Germinal center (tissue), 1 donor: ENCODE measurements around the gene ASPRV1.

Source experiments
- DNase-seq: peaks from one replicate; pipeline ENCODE4 v3.0.0; 2012; ENCODE audit warnings: mixed read lengths, low spot score

ASPRV1 gene

DNA sequence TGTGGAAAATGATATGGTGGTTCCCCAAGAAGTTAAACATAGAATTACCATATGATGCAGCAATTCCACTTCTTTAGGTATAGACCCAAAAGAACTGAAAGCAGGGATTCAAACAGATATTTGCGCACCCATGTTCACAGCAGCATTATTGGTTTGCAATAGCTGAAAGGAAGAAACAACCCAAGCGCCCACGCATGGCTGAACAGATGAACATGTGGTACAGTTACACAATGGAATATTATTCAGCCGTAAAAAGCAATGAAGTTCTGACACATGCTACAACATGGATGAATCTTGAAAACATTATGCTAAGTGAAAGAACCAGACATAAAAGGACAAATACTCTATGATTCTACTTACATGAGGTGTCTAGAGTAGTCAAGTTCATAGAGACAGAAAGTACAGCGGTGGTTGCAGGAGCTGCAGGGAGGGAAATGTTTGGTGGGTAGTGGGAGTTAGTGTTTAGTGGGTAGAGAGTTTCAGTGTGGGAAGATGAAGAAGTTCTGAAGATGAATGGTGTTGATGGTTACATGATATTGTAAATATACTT, 26.7 kb upstream of the ASPRV1 start:
- DNase-seq, result no peak

DNA sequence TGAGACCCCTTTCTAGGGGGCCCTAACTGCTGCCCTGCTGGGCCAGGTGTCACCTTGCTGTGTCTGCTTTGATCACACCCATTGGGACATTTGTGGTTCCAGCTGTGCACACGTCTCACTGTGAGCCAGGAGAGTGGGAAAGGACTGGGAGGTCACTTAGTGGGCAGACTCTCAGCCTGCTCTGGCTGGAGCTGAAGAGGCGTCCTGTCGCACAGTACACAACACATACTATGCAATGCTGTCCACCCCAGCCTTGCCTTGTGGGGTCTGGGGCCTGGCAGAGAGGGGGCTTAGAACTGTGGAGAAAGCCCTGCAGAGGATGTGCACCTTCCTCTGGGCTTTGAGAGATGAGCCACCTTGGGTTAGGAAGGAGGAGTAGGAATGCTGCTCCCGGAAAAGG, 25.3 kb upstream of the ASPRV1 start:
- DNase-seq, result no peak

DNA sequence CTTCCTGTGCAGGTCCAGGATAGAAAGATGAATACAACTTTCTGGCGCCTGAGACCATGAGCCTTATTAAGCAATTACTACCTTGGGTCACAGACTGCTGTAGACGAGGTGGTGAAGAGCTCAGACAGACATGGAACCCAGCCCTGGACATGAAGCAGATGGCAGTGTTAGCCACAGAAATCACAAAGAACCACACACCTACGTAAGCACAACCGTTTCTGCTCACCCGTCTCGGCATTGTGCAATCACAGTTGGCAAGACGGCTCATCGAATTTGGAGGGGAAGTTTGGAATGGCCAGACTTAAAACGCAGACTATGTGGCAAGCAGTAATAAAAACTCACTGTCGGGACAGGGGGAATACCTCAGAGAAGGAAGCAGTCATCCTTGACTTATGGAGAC, 24.3 kb upstream of the ASPRV1 start:
- no peak for DNase-seq

GRCh38 chr2:69985216-69985615, 23.8 kb upstream of the ASPRV1 start:
- DNase-seq, result no peak

GRCh38 chr2:69983392-69983966, 22.0 kb upstream of the ASPRV1 start:
- DNase-seq, result no peak

- no peak for DNase-seq
Measured at GRCh38 chr2:69979902-69980807, 18.7 kb upstream of the ASPRV1 start.

DNA sequence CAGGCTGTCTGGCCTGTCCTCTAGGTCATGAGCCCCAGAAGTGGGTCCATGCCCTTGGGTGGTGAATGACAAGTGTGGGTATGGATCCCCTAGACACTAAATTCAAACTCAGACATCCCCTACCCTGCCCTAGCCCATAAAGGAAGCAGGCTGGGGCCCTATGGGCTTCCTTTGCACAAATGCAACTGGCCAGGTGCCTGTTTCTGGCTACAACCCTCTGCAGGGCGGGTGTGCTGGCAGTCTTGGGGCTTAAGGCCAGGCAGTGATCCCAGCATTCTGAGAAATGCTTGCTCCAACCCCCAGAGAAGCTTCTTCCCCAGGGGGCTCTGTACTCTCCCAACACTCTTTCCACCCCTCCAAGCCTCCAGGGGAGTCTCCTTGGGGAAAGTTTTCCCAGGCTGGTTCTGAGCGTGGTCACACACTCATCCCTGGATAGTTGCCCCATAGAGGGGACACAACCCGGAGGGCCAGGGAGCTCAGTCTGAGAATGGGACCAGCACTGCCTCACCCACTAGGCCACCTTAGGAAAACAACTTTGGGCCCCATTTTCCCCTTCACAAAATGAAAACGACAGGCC, 16.6 kb upstream of the ASPRV1 start:
- DNase-seq, result no peak

GRCh38 chr2:69977186-69977585, 15.8 kb upstream of the ASPRV1 start:
- DNase-seq, result no peak

- DNase-seq, result no peak
Measured at GRCh38 chr2:69975853-69976462, 14.5 kb upstream of the ASPRV1 start.

DNA sequence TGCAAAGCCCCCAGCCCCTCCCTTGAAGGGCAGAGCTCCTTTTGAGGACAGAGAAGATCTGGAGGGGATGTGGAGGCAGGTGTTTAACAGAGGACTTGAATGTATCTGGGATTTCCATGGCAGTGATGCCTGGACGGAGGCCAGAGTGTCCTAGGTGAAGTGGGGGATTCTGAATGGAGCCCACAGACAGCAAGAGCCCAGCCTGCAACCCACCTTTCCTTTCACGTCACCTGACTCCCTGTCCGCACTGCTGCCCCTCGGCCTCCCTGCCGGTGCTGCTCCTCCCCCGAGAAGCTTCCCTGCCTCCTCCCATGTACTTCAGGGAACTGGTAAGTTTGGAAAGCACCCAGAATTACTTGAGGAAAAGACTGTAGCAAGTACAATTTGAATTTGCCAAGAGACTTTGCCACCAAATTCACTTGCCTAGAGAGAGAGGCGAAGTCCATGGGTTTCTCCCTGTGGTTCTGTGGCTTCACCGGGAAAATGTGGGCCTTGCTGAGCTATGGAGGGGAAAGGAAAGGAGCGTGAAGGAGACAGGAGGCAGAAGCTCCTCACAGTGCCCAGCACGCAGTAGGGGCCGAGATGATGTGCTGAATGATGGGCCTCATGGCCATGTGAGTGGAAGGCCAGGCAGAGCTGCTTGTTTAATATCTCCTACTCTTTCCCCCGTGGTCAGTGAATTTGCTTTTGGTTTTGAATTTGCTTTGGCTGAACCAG, 13.9 kb upstream of the ASPRV1 start:
- no peak for DNase-seq

- DNase-seq, result no peak
Measured at GRCh38 chr2:69973335-69973735, 11.9 kb upstream of the ASPRV1 start.

DNA sequence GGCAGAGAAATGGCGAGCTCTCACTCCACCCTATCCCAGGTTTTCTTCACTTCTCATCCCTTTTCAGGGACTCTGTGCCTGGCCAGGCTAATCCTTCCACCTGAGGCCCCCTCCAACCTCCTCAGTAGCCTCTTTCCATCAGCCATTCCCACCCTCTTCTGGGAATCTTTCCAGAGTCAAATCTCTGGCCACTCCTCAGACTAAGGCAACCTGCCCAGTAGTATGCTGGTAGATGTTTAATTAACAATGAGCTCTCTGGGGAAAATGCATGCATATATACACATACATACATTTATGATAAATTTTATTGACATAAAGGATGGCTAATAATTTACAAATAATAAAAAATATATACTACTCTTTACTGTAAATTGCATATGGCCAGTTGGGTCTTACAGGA, 11.4 kb upstream of the ASPRV1 start:
- DNase-seq, result no peak

DNA sequence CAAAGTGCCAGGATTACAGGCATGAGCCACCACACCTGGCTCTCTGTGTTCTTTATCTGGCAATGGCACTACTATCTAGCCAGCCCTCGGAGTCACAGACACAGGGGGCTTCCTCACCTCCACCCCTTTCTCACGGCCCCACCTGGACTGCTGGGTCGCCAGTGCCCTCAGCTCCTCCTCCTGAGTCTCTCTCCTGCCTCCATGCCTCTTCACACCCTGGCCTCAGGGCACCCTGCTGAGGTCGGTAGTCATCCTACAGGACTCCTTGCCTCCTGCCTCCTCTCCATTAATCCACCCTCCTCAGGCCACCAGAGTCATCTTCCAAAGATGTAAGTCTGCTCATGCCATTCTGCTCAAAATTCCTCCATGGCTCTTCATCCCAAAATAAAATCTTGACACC, 8.6 kb upstream of the ASPRV1 start:
- DNase-seq, result no peak

DNA sequence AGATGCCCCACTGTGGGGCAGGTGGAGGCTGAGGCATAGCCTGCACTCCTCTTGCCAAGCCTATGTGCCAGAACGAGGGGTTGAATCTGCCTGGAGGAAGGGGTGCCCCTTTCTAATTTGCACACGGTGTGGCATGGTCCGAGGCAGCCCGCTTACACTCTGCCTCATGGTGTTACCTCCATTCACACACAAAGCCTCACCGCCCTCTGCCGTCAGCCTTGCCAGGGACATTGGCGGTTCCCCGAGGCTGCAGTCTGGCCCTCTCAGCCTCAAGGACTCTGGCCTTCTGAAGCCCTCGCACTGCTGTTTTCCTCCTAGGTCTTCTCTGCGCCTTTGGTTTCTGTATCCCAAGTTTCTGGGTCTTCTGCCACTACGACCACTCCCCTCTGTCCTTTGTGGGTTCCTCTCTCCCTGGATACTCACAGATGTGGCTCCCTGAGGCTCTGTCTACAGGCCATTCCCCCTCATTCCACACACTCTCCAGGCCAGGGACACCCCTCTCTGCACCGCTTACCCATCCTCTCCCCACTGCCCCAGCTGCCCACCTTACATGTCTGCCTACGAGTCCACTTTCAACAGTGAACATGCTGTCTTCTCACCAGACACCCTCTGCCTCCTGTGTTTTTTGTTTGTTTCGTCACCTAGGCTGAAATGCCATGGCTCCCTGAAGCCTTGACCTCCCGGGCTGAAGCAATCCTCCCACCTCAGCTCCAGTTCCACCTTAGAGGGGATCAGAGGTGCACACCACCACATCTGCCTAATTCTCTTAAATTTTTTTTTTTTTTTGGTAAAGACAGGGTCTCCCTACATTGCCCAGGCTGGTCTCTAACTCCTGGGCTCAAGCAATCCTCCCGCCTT, 7.9 kb upstream of the ASPRV1 start:
- DNase-seq, result no peak

DNA sequence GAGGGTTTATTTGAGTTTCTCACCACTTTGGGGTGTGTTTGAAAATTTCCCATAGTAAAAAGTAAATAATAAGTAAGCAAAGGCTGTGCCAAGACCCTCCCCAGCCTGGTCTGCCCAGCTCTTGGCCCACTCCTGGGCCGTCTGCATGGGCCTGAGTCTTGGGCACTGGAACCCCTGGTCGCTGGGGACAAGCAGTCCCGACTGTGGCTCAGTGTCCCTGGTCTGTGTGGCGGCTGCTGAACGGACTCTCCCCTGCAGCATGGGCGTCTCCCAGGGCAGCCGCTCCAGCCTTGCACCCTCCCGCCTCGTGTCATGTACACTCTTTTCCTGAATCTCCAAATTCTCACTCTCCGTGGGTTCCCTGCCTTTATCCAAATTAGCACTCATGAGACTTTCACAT, 7.2 kb upstream of the ASPRV1 start:
- DNase-seq, result no peak

DNA sequence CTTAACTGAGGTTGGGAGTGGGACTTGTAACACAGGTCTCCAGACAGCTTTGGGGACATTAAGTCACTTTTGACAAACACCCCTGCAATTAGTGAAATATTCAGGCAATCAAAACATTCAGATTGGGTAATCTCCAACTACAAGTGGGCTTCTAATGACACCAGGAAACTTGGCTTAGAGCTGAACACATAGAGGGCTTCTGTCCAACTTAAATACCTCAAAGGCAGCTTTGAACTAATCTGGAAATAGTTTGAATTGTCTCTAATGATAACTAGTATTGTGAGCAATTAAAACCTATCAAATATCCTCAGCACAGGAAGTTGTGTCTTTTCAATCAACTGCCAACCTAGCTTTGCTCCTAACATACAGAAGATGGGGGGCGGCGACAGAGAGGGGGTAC, 5.1 kb upstream of the ASPRV1 start:
- no peak for DNase-seq

GRCh38 chr2:69965756-69966445, 4.5 kb upstream of the ASPRV1 start:
- DNase-seq, result no peak

DNA sequence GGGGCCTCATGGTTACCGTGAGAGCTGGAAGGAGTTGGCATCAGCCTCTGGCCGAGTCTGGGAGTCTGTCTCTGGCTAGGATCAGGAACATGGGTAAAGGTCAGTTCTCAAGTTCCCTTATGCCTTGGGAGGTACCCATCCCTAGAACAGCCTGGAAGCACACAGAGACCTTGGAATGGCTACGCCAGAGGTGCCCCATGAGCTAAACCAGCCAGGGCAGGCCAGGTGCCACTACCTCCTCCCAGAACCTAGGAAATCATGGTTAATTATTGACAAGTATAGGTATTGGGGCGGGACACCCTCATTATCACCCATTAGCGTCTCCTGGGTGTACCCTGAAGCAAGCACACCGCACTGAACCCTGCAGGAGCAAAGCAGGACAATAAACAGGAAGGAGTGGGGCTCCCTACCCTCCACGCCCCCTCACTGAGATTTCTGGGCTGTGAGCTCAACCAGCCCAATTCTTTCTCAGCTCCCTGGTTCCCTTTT, 3.0 kb upstream of the ASPRV1 start:
- DNase-seq, result no peak

- DNase-seq, result no peak
Measured at GRCh38 chr2:69962986-69963730, 1.7 kb upstream of the ASPRV1 start.

DNA sequence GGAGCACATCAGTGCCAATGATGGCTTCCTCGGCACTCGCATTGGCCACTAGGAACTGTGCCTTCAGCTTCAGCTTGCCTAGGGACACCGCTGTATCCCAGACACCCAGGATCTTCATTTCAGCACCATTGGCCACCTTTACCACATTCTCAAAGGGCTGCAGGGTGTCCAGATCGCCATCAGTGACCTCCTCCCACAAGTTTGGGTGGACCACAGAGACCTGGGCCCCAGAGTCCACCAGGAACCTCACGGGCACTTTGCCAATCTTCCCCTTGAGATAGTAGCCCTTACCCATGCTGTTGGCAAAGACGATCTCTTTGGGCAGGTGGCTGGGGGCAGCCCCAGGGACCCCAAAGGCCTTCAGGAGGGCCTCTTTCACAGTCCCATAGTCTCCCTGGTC, 610 bp downstream of the ASPRV1 start:
- DNase-seq, result no peak
